GM18511 (cell line): ENCODE measurements around the gene HUNK.

Experiments used
- ATAC-seq: cut with Tn5 transposase; IDR thresholded peaks from one replicate; pipeline ENCODE4 v1.9.1; 2021; ENCODE audit warnings: mild to moderate bottlenecking, moderate library complexity; ENCODE audit not compliant: unreplicated experiment

HUNK gene

GRCh38 chr21:32044205-32045180, 171.7 kb downstream of the HUNK start:
- ATAC-seq: no peak

GRCh38 chr21:32046191-32046590, 173.4 kb downstream of the HUNK start:
- ATAC-seq: no peak

DNA sequence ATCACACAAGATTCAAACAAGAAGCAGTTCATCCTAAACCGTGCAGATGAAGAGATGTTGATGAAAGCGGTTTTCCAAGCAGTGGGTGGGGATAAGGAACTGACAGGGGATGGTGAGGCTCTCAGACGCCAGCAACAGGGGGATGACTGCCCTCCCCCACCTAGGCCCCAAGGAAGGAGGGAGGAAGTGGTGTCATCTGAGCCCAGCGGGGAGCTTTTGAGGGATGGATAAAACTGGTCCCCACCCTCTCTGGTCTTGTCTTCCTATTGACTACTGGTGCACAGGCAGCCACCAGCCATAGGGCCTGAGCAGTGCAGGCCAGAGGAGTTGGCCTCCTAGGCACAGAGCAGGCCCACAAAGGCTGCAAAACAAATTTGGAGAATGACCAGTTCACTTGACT, 175.5 kb downstream of the HUNK start:
- ATAC-seq: no peak
